HG02759 (cell line): Measurements from ENCODE around the gene CCDC137.
A peak's percentile ranks its signal among the peaks of the same experiment; 100 is the strongest.

Experiments used
- ATAC-seq: cut with Tn5 transposase; IDR thresholded peaks from one replicate; pipeline ENCODE4 v1.9.1; 2021; ENCODE audit warnings: mild to moderate bottlenecking, moderate library complexity; ENCODE audit not compliant: unreplicated experiment

CCDC137 gene

DNA sequence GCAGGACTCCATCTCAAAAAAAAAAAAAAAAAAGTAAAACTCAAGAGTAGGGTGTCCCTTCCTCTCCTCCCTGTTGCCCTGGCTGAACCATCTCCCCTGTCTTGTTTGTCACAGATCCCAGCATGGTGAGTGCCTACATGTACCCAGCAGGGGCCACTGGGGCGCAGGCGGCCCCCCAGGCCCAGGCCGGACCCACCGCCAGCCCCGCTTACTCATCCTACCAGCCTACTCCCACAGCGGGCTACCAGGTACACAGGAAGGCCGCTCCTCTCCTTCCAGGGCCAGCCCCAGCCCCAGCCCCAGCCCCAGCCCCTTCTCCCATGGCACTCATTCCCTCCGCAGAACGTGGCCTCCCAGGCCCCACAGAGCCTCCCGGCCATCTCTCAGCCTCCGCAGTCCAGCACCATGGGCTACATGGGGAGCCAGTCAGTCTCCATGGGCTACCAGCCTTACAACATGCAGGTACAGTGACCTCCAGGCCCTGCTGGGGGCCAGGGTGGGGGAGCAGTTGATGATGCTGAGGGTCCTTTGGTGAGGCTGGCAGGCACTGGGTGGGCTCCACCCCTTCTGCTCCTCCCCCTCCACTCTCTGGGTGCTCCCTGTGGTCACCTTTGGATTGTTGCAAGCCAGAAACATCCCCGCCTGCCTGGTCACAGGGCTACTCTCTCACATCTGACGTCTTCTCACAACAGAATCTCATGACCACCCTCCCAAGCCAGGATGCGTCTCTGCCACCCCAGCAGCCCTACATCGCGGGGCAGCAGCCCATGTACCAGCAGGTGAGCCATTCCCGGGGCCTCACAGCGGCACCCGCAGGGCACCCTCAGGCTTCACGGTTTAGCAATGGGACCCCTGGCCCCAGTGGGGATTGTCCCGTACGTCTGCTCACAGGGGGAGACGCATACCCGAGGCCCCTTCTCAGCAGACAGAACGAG, 34.1 kb downstream of the CCDC137 start:
- no peak for ATAC-seq

DNA sequence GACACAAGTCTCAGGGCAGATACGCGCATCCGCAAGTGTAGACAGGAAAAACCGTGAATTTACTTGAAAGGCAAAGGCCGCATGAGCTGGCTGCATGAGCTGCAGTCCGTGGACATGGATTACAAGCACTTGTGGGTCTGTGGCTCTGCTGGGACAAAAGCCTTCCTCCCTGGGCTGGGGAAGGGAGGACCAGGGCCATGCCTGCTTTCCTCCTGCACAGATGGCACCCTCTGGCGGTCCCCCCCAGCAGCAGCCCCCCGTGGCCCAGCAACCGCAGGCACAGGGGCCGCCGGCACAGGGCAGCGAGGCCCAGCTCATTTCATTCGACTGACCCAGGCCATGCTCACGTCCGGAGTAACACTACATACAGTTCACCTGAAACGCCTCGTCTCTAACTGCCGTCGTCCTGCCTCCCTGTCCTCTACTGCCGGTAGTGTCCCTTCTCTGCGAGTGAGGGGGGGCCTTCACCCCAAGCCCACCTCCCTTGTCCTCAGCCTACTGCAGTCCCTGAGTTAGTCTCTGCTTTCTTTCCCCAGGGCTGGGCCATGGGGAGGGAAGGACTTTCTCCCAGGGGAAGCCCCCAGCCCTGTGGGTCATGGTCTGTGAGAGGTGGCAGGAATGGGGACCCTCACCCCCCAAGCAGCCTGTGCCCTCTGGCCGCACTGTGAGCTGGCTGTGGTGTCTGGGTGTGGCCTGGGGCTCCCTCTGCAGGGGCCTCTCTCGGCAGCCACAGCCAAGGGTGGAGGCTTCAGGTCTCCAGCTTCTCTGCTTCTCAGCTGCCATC, 34.9 kb downstream of the CCDC137 start:
- no peak for ATAC-seq

DNA sequence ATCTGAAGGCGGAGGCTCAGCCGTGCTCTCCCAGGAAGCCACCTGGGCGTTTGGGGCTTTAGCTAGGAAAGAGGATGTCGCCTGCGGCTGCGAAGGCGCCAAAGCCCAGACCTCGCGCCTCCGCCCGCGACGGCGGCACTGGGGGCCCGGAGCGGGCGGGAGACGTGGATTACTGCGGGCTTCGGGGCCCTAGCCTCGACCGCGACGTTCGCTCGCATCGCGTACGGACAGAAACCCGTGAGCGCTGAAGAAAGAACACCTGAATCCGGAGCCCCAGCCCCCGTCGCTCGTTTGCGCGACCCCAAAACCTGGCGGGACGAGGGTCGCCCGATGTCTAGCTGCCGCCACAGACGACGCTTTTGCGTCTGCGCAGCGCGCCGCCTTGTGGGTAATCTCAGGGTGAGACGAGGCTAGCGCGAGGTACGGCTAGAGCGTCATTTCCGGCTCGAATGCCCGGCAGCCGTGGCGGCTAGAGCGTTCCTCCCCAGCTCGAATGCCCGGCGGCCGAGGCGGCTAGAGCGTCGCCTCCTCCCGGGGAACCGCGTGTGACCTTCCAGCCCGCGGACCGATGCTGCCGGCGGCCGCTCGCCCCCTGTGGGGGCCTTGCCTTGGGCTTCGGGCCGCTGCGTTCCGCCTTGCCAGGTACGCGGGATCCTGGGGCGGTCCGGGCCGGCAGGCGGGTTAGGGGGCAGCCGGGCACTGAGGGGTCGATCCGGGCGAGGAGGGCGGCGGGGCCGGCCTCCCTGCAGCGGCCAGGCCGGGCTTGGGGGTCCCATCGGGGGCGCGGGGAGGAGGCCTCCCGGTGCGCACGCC, 36.6 kb downstream of the CCDC137 start, which contains the start of gene MRPL12:
TSS of gene MRPL12 (plus strand) at position 434 of the 813 bp plus-strand sequence. CDS start at position 569, 135 bp downstream.
- peak; percentile 87 for ATAC-seq

GRCh38 chr17:81703747-81704654, 37.5 kb downstream of the CCDC137 start:
- ATAC-seq: no peak

- no peak for ATAC-seq
Observed at GRCh38 chr17:81705518-81706231, 39.1 kb downstream of the CCDC137 start.

DNA sequence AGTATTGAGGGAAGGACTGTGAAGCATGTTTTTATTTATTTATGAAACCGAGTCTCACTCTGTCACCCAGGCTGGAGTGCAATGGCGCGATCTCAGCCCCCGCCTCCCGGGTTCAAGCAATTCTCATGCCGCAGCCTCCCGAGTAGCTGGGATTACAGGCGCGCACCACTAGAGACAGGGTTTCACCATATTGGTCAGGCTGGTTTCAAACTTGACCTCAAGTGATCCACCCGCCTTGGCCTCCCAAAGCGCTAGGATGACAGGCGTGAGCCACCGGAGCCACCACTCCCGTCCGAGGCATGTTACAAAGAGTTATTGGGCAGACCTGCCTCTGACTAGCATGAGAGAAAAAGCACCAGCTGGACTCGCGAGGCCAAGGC, 39.7 kb downstream of the CCDC137 start:
- ATAC-seq: no peak

DNA sequence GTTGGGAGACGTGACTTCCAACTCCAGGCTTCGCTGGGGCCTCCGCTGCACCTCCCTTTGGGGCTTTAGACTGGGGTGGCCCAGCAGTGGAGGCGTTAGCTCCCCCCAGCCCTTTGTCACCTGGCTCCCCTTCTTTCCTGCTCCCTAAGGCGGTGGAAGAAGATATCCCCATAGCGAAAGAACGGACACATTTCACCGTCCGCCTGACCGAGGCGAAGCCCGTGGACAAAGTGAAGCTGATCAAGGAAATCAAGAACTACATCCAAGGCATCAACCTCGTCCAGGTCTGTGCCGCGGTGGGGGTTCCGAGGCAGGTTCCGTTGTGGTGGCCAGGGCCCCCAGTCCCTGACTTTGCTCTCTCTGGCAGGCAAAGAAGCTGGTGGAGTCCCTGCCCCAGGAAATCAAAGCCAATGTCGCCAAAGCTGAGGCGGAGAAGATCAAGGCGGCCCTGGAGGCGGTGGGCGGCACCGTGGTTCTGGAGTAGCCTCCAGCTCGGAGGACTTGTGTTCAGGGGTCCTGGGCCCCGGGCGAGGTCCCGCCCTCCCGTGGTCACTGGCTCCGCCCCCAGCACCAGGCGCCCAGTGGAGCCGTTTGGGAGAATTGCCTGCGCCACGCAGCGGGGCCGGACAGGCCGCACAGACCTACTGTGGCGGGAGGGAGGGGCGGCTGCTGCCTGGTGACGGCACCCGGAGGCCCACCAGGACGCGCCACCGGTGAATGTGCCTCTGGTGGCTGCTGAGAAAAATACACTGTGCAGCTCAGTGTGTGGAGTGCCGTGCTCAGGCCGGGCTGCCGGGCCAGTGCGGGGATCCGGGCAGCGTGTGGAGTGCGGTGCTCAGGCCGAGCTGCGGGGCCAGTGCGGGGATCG, 40.5 kb downstream of the CCDC137 start:
- no peak for ATAC-seq

GRCh38 chr17:81707725-81708646, 41.4 kb downstream of the CCDC137 start:
- no peak for ATAC-seq

GRCh38 chr17:81708739-81709185, 42.2 kb downstream of the CCDC137 start:
- no peak for ATAC-seq

DNA sequence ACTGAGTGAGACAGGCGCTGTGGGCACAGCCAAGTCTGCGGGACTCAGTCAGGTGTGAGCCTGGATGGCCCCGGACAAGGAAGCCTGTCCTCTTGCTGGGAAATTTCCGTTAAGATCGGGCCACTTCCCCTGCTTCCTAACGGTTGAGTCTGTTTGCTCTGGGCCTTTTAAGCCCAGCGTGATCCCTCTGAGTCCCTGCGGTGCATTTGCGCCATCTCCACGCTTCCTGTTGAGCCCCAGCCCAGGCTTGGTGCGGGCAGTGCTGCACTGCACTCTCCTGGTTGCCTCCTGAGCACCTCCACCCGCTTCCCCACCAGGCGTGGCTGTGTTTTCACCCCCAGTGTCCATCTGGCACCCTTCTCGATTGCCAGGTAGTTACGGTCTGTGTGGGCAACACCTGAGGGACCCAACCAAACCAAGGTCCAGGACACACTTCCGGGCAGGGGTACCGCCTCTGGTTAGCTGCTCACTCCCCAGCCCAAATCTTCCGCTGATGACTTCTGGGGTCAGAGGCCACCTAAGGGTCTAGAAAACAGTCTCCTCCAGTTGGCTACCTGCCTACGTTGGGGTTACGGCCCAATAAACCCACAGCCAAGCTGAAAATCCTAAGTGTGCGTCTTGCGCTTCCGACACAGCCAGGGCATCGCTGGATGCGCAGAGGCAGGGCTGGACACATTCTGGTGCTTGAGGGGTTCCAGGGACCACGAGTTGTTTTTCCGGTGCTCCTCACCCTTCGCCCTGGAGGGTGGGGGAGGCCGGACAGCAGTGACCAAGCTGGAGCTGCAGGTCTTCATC, 44.2 kb downstream of the CCDC137 start:
- ATAC-seq: no peak

- ATAC-seq: peak; percentile 78
Observed at GRCh38 chr17:81711814-81712467, 45.4 kb downstream of the CCDC137 start, which contains the start of gene SLC25A10. Gene SLC25A10 (plus strand): TSS chr17:81712284. CDS start chr17:81712427, 143 bp downstream.

- peak; percentile 17 for ATAC-seq
Observed at GRCh38 chr17:81712468-81713003, 46.0 kb downstream of the CCDC137 start.

DNA sequence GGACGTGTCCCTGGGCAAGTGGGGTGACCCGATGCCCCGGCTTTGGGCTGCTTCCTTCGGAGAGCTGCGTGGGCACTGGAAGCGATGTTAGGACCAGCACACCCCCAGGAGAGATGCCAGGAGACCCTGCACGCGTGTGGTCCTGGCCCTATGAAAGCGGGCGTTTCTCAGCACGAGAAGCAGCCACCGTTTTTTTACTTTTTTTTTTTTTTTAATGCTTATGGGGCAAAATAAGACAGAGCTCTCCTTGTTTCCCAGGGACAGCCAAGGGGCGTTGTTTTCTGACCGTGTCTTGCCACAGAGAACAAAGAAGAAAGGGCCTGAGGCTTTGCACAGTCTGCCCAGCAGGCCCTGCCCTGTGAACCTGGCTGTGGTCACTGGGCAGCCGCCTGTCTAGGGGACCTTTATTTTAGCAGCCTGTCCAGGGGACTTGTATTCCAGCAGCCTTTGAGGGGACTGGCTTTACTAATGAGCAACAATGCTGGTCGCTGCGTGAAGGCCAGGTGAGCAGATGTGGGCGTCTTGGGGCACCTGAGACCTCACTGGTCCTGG, 46.5 kb downstream of the CCDC137 start:
- ATAC-seq: no peak

GRCh38 chr17:81713556-81714411, 47.2 kb downstream of the CCDC137 start:
- ATAC-seq: no peak
